ENCODE data around the gene PUS3.
A peak's percentile ranks its signal among the peaks of the same experiment; 100 is the strongest.
"Not testable (repeated sequence)": the region's sequence is repeated elsewhere in the genome, so short reads cannot be mapped to it uniquely, and the experiment has no call there.

PUS3 gene

GRCh38 chr11:125918140-125918840 is 15.3 kb upstream of the PUS3 start:
- no peak for DNase-seq

DNA sequence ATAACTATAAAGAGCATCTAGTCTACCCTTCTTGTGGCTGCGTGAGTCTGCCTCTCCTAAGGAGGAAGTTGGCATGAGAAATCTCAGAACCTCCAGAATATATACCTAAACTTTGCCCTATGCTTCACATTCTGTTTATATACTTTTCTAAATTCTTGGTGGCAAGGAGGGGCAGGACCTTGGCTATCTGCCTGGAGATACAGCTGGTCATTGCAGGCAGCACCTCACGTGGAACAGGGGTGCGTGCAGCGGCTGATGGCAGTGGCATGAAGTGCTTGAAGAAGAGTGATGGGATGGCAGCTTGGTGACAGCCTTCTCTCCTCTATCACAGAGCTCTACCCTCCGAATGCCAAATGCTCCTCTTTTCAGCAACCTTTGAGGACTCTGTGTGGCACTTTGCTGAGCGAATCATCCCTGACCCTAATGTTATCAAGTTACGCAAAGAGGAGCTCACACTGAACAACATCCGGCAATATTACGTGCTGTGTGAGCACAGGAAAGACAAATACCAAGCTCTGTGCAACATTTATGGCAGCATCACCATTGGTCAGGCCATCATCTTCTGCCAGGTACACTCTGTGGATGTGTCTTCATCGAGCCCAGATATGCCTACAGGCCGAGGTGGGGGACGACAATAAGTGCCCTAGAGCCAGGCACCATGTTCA is 13.8 kb upstream of the PUS3 start:
- no peak for DNase-seq

GRCh38 chr11:125914601-125915000 is 11.6 kb upstream of the PUS3 start:
- DNase-seq = not testable (repeated sequence)

- DNase-seq = no peak
Measured at GRCh38 chr11:125910226-125910849, 7.3 kb upstream of the PUS3 start.

DNA sequence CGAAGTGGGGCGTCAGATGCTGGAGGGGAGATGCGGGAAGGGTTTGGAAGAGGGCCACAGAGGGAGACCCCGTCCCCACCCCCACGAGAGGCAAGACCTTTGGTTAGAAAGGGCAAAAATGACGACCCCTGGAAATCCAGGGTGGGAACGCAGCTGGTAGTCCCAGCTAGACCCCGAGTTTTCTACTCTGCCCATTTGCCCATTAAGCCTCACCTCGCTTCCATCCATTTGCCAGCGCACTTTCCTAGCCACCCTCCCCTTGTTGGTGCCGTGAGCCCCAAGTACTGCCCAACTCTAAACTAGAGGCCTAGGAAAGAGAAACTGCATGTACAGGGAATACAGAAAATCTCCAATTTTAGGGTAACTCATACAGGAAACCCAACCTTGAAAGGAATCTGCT is 1.7 kb upstream of the PUS3 start:
- DNase-seq = no peak

GRCh38 chr11:125903711-125904659 is 979 bp upstream of the PUS3 start, which contains the start of gene DDX25:
DDX25 (plus strand) TSS chr11:125904508; CDS start chr11:125904518, 10 bp downstream.
- DNase-seq = no peak

GRCh38 chr11:125902277-125902926 is 604 bp downstream of the PUS3 start:
- no peak for DNase-seq

GRCh38 chr11:125901872-125902271 is 1.1 kb downstream of the PUS3 start:
- DNase-seq = no peak

GRCh38 chr11:125892994-125893393 is 10.0 kb downstream of the PUS3 start:
- no peak for DNase-seq

- no peak for DNase-seq
Measured at GRCh38 chr11:125892071-125892470, 10.9 kb downstream of the PUS3 start.

DNA sequence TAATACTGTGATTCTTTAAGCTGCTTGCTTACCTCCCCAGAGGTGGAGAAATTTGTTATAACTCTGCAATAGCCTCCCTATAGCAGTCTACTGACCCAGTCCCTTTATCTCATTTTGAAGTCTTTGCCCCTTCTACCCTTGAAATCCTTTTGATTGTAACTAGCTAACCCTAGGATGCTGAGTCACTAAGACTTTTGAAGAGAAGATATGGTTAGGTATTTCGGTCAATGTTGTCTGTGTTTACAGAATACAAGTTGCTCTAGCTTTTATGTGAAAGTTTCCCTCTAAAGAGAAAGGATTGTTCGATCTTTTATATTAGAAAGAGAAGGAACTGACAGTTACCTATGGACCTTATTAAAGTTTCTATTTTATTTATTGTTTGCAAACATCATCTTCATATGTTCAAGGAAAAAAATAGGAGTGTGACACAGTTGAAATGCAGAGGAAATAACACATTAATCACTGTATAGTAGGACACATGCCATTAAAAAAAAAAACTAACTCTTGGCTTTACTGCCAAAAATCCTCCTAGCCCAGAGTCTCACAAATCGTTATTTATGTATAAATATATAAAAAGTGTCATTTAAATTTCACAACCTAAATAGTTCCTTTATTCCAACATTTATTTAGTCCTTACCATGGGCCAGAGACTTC is 12.4 kb downstream of the PUS3 start:
- DNase-seq = no peak

GRCh38 chr11:125887373-125888324 is 15.4 kb downstream of the PUS3 start, which contains the start of gene HYLS1:
HYLS1 (plus strand) TSS chr11:125887668; CDS start chr11:125899369, 11,701 bp downstream.
- DNase-seq = peak; percentile 80 to 81

DNA sequence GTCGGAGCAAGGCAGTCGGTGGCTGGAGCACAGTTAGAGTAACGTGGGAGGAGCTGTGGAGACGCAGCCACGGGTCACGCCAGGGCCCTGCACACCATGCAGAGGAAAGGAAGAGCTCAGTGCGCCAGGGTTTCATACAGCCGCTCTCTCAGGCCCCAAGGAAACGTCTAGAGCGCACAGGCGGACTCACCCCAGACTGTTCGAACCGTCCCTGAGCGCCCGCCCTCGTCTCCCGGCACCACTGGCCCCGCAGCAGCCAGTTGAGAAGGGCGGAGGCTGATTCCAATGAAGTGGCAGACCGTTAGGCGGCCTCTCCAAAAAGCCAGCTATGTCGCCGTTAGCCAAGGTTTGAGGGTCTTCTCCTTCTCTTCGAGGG is 16.0 kb downstream of the PUS3 start:
- peak; percentile 36 to 43 for DNase-seq

DNA sequence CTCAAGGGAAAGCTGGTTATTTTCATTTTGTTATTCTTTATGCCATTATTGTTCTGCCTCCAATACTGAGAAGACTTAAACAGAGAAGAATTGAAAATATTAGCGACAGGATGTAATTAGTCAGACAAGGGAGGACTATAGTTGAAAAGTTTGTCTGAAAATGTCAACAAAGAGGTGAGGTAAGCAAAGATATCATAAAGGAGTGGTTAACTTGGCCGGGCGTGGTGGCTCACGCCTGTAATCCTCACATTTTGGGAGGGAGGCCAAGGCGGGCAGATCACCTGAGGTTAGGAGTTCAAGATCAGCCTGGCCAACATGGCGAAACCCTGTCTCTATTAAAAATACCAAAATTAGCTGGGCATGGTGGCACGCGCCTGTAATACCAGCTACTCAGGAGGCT is 19.6 kb downstream of the PUS3 start:
- no peak for DNase-seq

DNA sequence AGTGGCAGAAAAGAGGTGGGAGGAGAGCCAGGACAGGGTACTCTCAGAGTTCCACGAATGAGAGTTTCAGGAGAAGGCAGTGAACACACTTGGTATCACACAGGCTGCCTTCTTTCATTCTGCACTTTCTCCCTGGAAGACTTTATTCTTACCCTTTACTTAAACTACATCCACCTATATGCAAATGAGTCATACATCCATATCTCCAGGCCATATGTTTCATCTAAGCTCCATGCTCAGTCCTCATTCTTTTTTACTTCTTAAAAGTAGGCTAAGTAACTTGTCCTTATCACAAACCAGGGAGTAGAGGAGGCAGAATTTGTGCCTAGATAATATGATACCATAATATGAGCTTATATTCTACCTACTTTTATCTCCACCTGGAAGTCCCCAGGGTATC is 21.7 kb downstream of the PUS3 start:
- DNase-seq = no peak

DNA sequence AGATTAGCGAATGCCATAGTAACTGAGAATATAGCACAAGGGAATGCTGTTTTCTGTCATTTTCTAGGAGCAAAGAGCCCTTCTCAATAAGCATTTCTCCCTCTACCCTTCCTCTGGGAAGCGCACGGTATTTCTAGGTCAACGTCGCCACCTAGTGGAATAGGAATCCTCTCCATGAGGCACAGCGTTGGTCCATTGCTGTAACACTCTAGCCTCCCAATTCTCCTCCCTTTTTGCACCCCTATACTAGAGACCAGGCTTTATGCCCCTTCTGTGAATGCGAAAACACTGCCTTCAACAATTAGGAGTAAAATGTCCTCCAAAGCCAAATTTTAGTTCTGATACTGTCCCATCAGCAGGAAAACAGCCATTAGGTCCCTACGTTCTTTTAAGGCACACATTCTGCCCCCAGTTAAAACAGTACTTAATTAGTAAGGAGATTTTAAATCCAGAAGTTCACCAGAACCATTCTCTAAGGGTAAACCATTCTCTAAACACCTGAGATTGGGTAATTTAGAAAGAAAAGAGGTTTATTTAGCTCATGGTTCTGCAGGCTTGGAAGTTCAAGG is 28.4 kb downstream of the PUS3 start:
- peak; percentile 48 to 69 for DNase-seq

DNA sequence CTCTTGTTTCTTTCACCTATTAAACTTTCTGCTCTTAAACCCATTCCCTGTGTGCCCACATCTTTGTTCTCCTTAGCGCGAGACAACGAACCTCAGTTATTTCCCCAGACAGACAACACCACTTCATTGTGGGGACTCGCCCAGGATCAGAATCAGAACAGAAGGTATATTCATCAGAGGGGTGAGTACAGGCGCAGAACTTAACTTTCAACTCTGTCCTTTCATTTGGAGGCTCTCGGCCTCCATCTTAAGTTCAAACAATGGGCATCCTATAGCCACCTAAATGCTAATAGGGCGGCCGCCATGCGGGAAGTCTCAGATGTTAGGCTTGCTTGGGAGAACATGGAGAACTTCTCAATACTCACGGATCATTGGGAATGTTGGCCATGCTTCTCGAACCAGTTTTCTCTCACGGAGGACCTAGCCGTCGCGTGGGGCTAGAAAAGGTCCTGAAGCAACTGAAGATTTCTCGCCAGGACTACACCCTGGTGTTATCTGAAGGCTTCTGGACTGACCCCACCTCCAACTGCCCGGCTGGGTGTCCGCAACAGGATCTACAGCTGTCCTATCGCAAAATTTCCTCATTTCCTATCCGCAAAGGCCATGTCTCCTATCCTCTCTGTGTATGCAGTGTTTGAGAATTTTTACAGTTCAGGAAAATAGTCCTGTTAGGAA is 29.0 kb downstream of the PUS3 start:
- no peak for DNase-seq

DNA sequence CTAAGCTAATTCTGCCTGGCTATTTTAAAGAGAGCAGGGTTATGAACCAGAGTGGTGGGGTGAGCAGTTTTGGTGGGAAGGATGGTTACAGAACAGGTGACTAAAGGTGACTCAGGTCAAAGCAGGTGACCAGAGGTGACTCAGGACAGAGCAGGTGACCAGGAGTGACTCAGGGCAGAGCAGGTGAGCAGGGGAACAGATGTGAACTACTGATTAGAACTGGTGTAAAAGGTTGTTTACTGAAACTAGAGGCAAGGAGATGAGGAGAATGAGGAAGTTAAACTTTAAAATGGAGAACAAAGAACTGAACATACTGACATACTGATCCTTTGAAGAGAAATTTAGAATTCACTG is 30.9 kb downstream of the PUS3 start:
- no peak for DNase-seq

DNA sequence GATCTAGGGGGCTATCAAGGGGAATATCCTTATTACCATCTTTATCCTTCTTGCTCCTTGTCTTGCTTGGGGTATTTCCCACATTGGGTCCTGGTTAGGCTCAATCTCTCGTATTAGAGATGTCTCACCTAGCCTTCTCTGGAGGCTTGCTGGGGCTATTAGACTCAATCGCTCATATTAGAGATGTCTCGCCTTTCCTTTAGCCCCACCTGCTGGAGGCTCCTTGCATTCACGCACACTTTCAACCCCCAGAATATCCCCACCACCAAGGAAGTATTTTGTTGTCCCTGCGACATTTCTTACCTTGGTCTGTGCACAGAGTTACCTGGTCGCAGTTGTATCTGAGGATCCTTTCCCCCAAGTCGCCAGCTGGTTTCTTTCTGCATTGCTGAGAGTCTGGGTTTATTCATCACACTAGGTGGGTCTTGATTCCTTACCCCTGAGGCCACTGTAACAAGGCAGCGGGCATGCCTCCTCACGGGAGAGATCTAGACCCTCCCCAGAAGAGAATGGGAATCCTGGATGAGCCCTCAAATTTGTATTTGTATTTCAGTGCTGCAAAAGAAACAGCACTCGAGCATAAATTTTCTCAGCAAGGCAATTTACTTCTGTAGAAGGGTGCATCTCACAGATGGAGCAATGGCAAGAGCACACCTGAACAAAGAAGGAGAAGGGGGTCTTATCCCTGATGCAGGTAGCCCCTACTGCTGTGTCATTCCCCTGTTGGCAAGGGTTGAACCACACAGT is 31.4 kb downstream of the PUS3 start:
- peak; percentile 18 to 30 for DNase-seq
